ENCODE data around the gene FARP1.
"Not testable (repeated sequence)": the region's sequence is repeated elsewhere in the genome, so short reads cannot be mapped to it uniquely, and the experiment has no call there.

The FARP1 gene

DNA sequence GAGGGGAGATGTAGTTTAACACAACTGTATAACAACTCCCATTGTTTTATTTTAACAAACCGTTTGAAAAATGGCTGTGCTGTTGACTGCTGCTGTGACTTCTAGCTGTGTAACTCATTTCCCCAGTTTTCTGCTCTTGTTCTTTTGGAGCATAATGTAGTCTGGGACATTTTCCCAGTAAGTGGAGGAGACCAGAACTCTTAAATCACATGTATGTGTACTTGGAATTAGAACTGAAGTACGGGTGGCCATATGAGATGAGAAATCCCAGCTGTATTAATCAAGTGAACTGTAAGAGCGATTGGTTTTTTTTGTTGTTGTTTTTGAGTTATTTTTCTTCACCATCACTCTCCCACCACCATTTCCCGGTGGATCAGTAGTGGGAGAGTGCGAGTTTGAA is 83.6 kb downstream of the FARP1 start:
- Histone ChIP-seq H3K4me1 (ENCODE audit: insufficient read depth, poor library complexity, severe bottlenecking) (peaks cover 3% of the 10 kb centered on the region), H3K27ac (ENCODE audit: poor library complexity, severe bottlenecking) (no peak overlapping the region), H3K4me3 (ENCODE audit: severe bottlenecking) (no peak overlapping the region), H3K36me3 (ENCODE audit: low read depth) (no peaks in the 10 kb centered on the region), H3K27me3 (ENCODE audit: insufficient read depth, poor library complexity, severe bottlenecking) (no peaks in the 10 kb centered on the region), H3K9me3 (ENCODE audit: severe bottlenecking) (no peaks in the 10 kb centered on the region)
- TF ChIP-seq, protein P1, sequence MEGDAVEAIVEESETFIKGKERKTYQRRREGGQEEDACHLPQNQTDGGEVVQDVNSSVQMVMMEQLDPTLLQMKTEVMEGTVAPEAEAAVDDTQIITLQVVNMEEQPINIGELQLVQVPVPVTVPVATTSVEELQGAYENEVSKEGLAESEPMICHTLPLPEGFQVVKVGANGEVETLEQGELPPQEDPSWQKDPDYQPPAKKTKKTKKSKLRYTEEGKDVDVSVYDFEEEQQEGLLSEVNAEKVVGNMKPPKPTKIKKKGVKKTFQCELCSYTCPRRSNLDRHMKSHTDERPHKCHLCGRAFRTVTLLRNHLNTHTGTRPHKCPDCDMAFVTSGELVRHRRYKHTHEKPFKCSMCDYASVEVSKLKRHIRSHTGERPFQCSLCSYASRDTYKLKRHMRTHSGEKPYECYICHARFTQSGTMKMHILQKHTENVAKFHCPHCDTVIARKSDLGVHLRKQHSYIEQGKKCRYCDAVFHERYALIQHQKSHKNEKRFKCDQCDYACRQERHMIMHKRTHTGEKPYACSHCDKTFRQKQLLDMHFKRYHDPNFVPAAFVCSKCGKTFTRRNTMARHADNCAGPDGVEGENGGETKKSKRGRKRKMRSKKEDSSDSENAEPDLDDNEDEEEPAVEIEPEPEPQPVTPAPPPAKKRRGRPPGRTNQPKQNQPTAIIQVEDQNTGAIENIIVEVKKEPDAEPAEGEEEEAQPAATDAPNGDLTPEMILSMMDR (IDR thresholded peaks at IDR 0.05; ENCODE audit: poor library complexity, severe bottlenecking), result no peak
- DNase-seq (ENCODE audit: low spot score), result no peak
- ATAC-seq (ENCODE audit: low read depth), result no peak

DNA sequence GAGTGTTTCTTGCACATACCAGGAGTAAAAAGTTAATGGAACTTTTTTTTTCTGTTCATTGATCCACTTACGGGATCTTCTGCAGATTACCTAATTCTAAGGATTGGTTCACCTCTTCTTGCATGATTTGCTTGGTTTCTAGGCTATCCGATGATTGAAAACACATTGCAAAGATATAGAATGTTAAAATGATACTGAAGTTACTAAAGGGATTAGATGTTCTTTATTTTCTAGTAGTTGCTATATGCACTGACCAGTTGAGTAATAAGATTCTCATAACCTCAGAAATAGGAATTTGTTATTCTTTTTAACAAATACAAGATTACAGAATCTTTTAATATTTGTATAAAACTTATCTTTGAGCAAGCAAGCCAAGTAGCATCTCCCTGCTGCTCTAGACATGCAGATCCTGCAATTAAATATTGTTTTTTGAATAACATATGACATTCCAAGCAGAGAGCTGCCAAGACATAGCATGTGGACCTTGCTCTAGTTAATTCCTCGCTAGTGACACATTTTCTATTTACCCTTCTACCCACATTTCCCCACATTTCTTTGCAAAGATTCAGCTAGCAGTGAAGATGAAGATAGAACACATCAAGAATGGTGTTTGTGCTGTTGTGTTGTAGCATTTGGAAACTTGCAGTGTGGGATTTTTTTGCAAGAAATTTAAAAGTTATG is 85.9 kb downstream of the FARP1 start:
- no peak overlapping the region for H3K27ac ChIP-seq (ENCODE audit: poor library complexity, severe bottlenecking)
- ATAC-seq (ENCODE audit: low read depth) (no peak), DNase-seq (ENCODE audit: low spot score) (no peak)
- H3K9me3 ChIP-seq (ENCODE audit: severe bottlenecking), result no peaks in the 10 kb centered on the region
- H3K36me3 ChIP-seq (ENCODE audit: low read depth), result no peaks in the 10 kb centered on the region
- no peak overlapping the region for H3K4me3 ChIP-seq (ENCODE audit: severe bottlenecking)
- no peaks in the 10 kb centered on the region for H3K4me1 ChIP-seq (ENCODE audit: insufficient read depth, poor library complexity, severe bottlenecking)
- no peaks in the 10 kb centered on the region for H3K27me3 ChIP-seq (ENCODE audit: insufficient read depth, poor library complexity, severe bottlenecking)
- TF ChIP-seq, protein P1 (IDR thresholded peaks at IDR 0.05; ENCODE audit: poor library complexity, severe bottlenecking), result no peak

DNA sequence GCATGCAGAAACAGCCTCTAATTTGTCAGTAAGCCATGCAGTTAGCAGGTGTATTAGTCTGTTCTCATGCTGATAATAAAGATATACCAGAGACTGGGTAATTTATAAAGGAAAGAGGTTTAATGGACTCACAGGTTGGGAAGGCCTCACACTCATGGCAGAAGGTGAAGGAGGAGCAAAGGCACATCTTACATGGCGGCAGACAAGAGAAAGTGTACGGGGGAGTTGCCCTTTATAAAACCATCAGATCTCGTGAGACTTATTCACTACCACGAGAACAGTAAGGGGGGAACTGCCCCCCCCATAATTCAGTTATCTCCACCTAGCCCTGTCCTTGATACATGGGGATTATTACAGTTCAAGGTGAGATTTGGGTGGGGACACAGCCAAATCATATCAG is 87.9 kb downstream of the FARP1 start:
- ATAC-seq (ENCODE audit: low read depth); H3K4me3 ChIP-seq (ENCODE audit: severe bottlenecking); H3K36me3 ChIP-seq (ENCODE audit: low read depth): not testable (repeated sequence)

DNA sequence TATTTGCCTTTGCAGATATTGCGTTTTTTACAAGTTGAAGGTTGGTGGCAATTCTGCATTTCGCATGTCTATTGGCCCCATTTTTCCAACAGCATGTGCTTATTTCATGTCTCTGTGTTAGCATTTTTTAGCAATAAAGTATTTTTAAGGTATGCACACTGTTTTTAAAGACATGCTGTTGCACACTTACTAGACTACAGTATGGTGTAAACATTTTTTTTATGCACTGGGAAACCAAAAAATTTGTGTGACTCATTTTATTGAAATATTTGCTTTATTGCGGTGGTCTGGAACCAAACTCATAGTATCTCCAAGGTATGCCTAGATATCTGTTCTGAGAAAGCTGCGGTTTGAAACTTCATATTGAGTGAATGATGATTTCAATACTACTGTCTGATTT is 89.6 kb downstream of the FARP1 start:
- H3K27me3 ChIP-seq (ENCODE audit: insufficient read depth, poor library complexity, severe bottlenecking), result no peaks in the 10 kb centered on the region
- H3K4me3 ChIP-seq (ENCODE audit: severe bottlenecking), result no peak overlapping the region
- DNase-seq (ENCODE audit: low spot score) (no peak), ATAC-seq (ENCODE audit: low read depth) (no peak)
- no peaks in the 10 kb centered on the region for H3K36me3 ChIP-seq (ENCODE audit: low read depth)
- TF ChIP-seq, protein P1 (IDR thresholded peaks at IDR 0.05; ENCODE audit: poor library complexity, severe bottlenecking), result no peak
- no peak overlapping the region for H3K27ac ChIP-seq (ENCODE audit: poor library complexity, severe bottlenecking)
- no peaks in the 10 kb centered on the region for H3K9me3 ChIP-seq (ENCODE audit: severe bottlenecking)
- H3K4me1 ChIP-seq (ENCODE audit: insufficient read depth, poor library complexity, severe bottlenecking), result no peaks in the 10 kb centered on the region

More for the DNA sequence above, 87.9 kb downstream of the FARP1 start:
- H3K9me3 ChIP-seq (ENCODE audit: severe bottlenecking); H3K27me3 ChIP-seq (ENCODE audit: insufficient read depth, poor library complexity, severe bottlenecking); H3K27ac ChIP-seq (ENCODE audit: poor library complexity, severe bottlenecking); H3K4me1 ChIP-seq (ENCODE audit: insufficient read depth, poor library complexity, severe bottlenecking); DNase-seq (ENCODE audit: low spot score): not testable (repeated sequence)

DNA sequence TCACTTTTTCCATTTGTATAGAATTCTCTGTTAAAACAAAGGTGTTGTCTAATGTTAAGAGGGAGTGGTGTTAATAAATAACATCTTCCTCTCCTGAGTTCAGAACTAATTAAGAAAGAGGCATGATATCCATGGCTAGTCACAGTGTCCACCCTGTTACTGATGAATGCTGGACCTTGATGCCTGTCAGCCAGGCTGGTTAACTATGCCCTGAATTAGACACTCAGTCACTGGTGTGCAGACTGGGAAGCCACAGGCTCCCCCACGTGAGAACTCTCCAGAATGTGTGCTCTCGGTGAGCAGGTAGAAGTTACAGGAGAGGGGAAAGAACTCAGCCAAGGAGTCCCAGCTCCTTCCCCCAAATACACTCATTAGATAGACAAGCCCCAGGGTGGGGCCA is 90.2 kb downstream of the FARP1 start:
- ATAC-seq (ENCODE audit: low read depth), result no peak
- DNase-seq (ENCODE audit: low spot score), result no peak
- Histone ChIP-seq H3K36me3 (ENCODE audit: low read depth) (no peaks in the 10 kb centered on the region), H3K9me3 (ENCODE audit: severe bottlenecking) (no peaks in the 10 kb centered on the region), H3K27me3 (ENCODE audit: insufficient read depth, poor library complexity, severe bottlenecking) (no peaks in the 10 kb centered on the region), H3K4me3 (ENCODE audit: severe bottlenecking) (no peak overlapping the region), H3K27ac (ENCODE audit: poor library complexity, severe bottlenecking) (no peak overlapping the region), H3K4me1 (ENCODE audit: insufficient read depth, poor library complexity, severe bottlenecking) (no peaks in the 10 kb centered on the region)
- TF ChIP-seq, protein P1 (IDR thresholded peaks at IDR 0.05; ENCODE audit: poor library complexity, severe bottlenecking), result no peak

All from RWPE2 (cell line).